HG02870 (cell line): ENCODE results near the gene KIAA0586.
"Not testable (repeated sequence)": the region's sequence is repeated elsewhere in the genome, so short reads cannot be mapped to it uniquely, and the experiment has no call there.

Experiments used
- ATAC-seq: cut with Tn5 transposase; IDR thresholded peaks from one replicate; pipeline ENCODE4 v1.9.1; 2021; ENCODE audit warnings: mild to moderate bottlenecking, moderate library complexity; ENCODE audit not compliant: unreplicated experiment

KIAA0586 gene

DNA sequence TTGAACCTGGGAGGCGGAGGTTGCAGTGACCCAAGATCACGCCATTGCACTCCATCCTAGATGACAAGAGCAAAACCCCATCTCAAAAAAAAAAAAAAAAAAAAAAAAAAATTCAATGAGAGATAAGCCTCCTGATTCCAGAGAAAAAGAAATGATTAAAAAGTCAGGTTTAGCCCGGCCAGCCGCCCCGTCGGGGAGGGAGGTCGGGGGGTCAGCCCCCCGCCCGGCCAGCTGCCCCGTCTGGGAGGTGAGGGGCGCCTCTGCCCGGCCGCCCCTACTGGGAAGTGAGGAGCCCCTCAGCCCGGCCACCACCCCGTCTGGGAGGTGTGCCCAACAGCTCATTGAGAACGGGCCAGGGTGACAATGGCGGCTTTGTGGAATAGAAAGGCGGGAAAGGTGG lies 160.8 kb downstream of the KIAA0586 start:
- ATAC-seq: not testable (repeated sequence)

- no peak for ATAC-seq
These were observed 166.5 kb downstream of the KIAA0586 start for GRCh38 chr14:58593977-58594376.

DNA sequence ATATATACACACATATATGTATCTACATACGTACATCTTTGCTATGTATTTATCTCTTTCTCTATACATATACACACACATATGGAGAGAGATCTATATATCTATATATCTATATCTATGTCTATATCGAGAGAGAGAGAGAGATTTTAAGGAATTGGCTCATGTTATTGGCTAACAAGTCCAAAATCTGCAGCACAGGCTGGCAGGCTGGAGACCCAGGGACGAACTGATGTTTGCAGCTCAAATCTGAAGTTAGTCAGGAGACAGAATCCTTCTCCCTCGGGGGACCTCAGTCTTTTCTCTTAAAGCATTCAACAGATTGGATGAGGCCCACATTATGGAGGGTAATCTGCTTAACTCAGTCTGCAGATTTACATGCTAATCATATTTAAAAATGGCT lies 169.5 kb downstream of the KIAA0586 start:
- no peak for ATAC-seq

DNA sequence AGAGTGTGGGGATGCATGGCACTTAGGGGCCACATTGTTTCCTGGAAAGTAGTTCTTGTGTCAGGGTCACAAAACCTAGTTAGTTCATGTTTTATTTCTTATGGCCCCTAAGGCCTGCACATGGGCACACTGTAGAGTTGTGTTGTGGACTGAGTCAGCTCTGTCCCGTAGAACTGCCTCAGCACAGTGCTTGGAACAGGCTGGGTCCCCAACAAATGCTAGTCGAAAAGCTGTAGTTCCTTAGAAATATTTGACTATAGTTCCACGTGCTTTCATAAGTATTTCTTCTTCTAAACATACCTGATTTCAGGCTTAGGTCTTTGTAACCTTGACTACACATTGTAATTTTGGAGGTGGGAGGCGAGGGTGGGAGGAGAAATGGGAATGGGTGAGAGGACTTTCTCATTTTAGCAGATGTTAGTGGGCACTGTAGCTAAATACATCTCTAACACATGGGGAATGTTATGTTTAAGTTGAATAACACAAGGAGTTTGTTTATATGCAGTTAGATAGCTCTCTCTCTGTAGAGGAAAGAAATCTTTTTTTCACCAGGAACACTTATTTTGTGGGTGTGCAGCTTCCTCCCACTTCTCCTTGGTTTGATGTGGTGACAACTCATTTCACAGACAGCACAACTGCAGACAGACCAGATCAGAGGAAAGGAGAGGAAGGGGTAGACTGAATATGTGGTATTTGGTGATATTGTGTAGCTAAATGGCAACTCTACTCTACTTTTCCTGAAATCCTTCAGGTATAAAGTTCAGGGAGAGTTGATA lies 170.7 kb downstream of the KIAA0586 start:
- ATAC-seq: no peak

- no peak for ATAC-seq
These were observed 171.4 kb downstream of the KIAA0586 start for GRCh38 chr14:58598804-58599525.

GRCh38 chr14:58599707-58600106 lies 172.2 kb downstream of the KIAA0586 start:
- ATAC-seq: no peak
